Nephron (organoid): Measurements from ENCODE around the gene ROBO1.

ENCODE experiments used
- H3K27ac Mint-ChIP-seq, 3 experiments: 2 replicates each; pipeline ENCODE4 v1.8.0; 2020; ENCODE audit warnings: mixed read lengths in 3 of 3, mild to moderate bottlenecking in 2 of 3, moderate library complexity in 1 of 3
- H3K27me3 Mint-ChIP-seq: 2 replicates; pipeline ENCODE4 v1.8.0; 2021; ENCODE audit warnings: low read depth, mild to moderate bottlenecking, moderate library complexity, mixed read lengths
- H3K36me3 Mint-ChIP-seq: 2 replicates; pipeline ENCODE4 v1.8.0; 2020; ENCODE audit warnings: low read depth, mixed read lengths
- H3K4me1 Mint-ChIP-seq: 2 replicates; pipeline ENCODE4 v1.8.0; 2020; ENCODE audit warnings: mixed read lengths
- H3K4me3 Mint-ChIP-seq, 3 experiments: 2 replicates each; pipeline ENCODE4 v1.8.0; 2020; ENCODE audit warnings: mild to moderate bottlenecking in 3 of 3, mixed read lengths in 3 of 3, moderate library complexity in 2 of 3
- H3K9me3 Mint-ChIP-seq: 2 replicates; pipeline ENCODE4 v1.8.0; 2020; ENCODE audit warnings: mixed read lengths
- CTCF ChIP-seq, 3 experiments: fragments of 200-600 bp; sonication (generic); IDR thresholded peaks; one replicate each; pipeline ENCODE4 v1.5.0; 2021; ENCODE audit warnings: antibody characterized with exemption in 3 of 3; ENCODE audit not compliant: unreplicated experiment in 3 of 3

ROBO1 gene

GRCh38 chr3:78647726-78648125 is 1120.1 kb downstream of the ROBO1 start:
- no peak for TF ChIP-seq CTCF (IDR thresholded peaks at IDR 0.05; ENCODE audit: unreplicated experiment in 3 of 3)
- H3K4me3 Mint-ChIP-seq: no peak overlapping the region
- peak overlapping the region in 1 of 3 experiments; percentile 31 for H3K27ac Mint-ChIP-seq
- no peaks in the 10 kb centered on the region for H3K9me3 Mint-ChIP-seq
- peaks cover 39% of the 10 kb centered on the region for H3K36me3 Mint-ChIP-seq
- H3K4me1 Mint-ChIP-seq: peaks cover 14% of the 10 kb centered on the region
- H3K27me3 Mint-ChIP-seq: no peaks in the 10 kb centered on the region

- no peaks in the 10 kb centered on the region for H3K27me3 Mint-ChIP-seq
- TF ChIP-seq CTCF (IDR thresholded peaks at IDR 0.05; ENCODE audit: unreplicated experiment in 3 of 3): peak; percentile 88 to 95 (median 90)
Measured at GRCh38 chr3:78645628-78646310, 1122.0 kb downstream of the ROBO1 start.

GRCh38 chr3:78644847-78645246 is 1123.0 kb downstream of the ROBO1 start:
- H3K36me3 Mint-ChIP-seq: peaks cover 26% of the 10 kb centered on the region
- H3K9me3 Mint-ChIP-seq: no peaks in the 10 kb centered on the region
- H3K4me1 Mint-ChIP-seq: peaks cover 14% of the 10 kb centered on the region
- no peaks in the 10 kb centered on the region for H3K27me3 Mint-ChIP-seq
- no peak overlapping the region for H3K4me3 Mint-ChIP-seq
- TF ChIP-seq CTCF (IDR thresholded peaks at IDR 0.05; ENCODE audit: unreplicated experiment in 3 of 3): no peak
- H3K27ac Mint-ChIP-seq: peak overlapping the region in 1 of 3 experiments; percentile 44

More at GRCh38 chr3:78645628-78646310, 1122.0 kb downstream of the ROBO1 start:
- H3K27ac Mint-ChIP-seq: peak overlapping the region in 2 of 3 experiments; percentile 20 to 63
- H3K4me1 Mint-ChIP-seq: peaks cover 14% of the 10 kb centered on the region
- no peaks in the 10 kb centered on the region for H3K9me3 Mint-ChIP-seq
- no peak overlapping the region for H3K4me3 Mint-ChIP-seq
- peaks cover 30% of the 10 kb centered on the region for H3K36me3 Mint-ChIP-seq

- H3K27ac Mint-ChIP-seq: no peak overlapping the region
- peaks cover 7% of the 10 kb centered on the region for H3K4me1 Mint-ChIP-seq
- H3K9me3 Mint-ChIP-seq: no peaks in the 10 kb centered on the region
- H3K36me3 Mint-ChIP-seq: peaks cover 28% of the 10 kb centered on the region
- H3K27me3 Mint-ChIP-seq: no peaks in the 10 kb centered on the region
- H3K4me3 Mint-ChIP-seq: no peak overlapping the region
- TF ChIP-seq CTCF (IDR thresholded peaks at IDR 0.05; ENCODE audit: unreplicated experiment in 3 of 3): no peak
Measured at GRCh38 chr3:78642226-78643035, 1125.4 kb downstream of the ROBO1 start.

- H3K9me3 Mint-ChIP-seq: no peaks in the 10 kb centered on the region
- H3K36me3 Mint-ChIP-seq: peaks cover 28% of the 10 kb centered on the region
- H3K4me1 Mint-ChIP-seq: no peaks in the 10 kb centered on the region
- no peaks in the 10 kb centered on the region for H3K27me3 Mint-ChIP-seq
- H3K27ac Mint-ChIP-seq: no peak overlapping the region
- TF ChIP-seq CTCF (IDR thresholded peaks at IDR 0.05; ENCODE audit: unreplicated experiment in 3 of 3): no peak
- no peak overlapping the region for H3K4me3 Mint-ChIP-seq
Measured at GRCh38 chr3:78641703-78642102, 1126.1 kb downstream of the ROBO1 start.
